Stimulated activated CD4-positive, alpha-beta T cell treated with anti-CD3 and anti-CD28 coated beads, Interleukin-2, amount 100 ng/mL, for 4 hours (primary cell): ENCODE data around the gene MTO1.
"Not testable (repeated sequence)": the region's sequence is repeated elsewhere in the genome, so short reads cannot be mapped to it uniquely, and the experiment has no call there.

Source experiments
- DNase-seq: peaks from one replicate; pipeline ENCODE4 v3.0.0-alpha.2; 2020; ENCODE audit warnings: low read depth

The MTO1 gene

DNA sequence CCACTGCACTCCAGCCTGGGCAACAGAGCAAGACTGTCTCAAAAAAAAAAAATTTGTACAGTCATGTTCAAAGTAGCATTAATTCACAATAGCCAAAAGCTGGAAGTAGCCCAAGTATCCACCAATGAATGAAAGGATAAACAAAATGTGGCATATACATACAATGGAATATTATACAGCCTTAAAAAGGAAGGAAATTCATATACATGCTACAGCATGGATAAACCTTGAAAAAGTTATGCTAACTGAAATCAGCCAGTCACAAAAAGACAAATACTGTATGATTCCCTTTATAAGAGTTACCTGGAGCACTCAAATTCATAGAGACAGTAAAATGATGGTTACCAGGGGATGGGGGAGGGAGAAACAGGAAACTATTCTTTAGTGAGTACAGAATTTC, 43.6 kb downstream of the MTO1 start:
- no peak for DNase-seq

DNA sequence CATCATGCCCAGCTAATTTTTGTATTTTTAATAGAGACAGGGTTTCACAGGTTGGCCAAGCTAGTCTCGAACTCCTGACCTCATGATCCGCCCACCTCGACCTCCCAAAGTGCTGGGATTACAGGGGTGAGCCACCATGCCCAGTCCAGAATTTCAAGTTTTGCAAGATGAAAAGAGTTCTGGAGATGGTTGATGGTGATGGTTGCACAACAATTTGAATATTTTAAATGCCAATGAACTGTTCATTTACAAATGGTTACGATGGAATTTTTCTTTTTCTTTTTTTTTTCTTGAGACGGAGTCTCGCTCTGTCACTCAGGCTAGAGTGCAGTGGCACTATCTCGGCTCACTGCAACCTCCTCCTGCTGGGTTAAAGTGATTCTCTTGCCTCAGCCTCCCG, 44.2 kb downstream of the MTO1 start:
- DNase-seq, result not testable (repeated sequence)

DNA sequence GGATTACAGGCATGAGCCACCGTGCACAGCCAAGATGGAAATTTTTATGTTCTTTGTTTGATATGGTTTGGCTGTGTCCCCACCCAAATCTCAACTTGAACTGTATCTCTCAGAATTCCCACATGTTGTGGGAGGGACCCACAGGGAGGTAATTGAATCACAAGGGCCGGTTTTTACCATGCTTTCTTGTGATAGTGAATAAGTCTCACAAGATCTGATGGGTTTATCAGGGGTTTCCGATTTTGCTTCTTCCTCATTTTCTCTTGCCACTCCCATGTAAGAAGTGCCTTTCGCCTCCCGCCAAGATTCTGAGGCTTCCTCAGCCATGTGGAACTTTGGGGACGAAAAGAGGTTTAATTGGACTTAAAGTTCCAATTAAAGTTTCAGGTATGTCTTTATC, 44.7 kb downstream of the MTO1 start:
- DNase-seq, result no peak

DNA sequence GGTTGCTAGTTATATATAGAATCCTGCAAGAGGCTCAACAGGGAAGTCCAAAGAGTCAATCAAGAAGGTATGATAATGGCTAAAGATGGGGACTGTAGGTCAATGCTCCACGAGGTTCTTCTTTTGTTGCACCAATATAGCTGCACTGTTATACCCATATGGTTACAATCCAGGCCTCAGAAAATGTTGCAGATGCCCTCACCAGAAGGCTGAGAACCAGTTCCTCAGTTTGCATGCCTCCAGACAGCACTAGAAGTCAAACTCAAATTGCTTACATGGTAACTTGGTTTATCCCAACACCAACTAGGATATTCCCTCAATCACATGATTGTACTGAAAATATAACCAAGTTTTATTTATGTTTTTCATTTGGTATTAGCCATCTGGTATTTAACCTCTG, 47.2 kb downstream of the MTO1 start:
- DNase-seq, result no peak

DNA sequence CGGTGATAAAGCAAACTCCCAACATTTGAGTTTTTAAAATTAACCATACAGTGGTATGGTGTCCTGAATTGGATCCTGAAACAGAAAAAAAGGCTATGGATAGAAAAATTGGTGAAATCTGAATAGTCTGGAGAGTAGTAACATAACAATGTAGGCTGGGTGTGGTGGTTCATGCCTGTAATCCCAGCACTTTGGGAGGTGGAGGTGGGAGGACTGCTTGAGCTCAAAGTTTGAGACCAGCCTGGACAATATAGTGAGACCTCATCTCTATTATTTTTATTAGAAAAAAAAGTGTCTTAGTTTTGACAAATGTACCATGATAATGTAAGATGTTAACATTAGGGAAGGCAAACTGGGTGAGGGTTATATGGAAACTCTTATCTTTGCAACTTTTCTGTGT, 48.3 kb downstream of the MTO1 start:
- no peak for DNase-seq

DNA sequence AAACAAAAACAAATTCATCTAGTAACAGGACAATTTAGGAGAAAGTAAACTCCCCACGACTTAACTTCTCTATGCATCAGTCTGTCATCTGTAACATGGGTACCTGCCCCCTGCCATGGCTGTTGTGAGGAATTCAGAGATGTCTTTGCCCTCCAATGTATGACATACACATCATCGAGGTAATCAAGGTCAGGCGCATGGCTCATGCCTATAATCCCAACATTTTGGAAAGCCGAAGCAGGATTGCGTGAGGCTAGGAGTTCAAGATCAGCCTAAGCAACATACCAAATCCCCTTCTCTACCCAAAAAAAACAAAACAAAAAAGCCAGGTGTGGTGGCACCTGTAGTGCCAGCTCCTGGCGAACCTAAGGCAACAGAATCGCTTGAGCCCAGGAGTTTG, 50.3 kb downstream of the MTO1 start:
- DNase-seq, result no peak

DNA sequence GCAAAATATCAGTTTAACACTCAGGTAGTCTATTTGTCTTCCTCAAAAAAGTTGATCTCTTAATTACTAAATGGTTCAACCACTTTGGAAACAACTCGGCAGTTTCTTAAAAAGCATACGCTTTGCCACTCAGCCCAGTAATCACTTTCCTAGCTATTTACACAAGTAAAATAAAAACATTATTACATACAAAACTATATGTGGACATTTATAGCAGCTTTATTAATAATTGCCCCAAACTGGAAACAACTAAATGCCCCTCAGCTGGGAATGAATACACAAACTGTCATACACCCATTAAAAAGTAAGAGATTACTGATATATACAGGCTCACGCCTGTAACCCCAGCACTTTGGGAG, 51.9 kb downstream of the MTO1 start:
- DNase-seq, result no peak

DNA sequence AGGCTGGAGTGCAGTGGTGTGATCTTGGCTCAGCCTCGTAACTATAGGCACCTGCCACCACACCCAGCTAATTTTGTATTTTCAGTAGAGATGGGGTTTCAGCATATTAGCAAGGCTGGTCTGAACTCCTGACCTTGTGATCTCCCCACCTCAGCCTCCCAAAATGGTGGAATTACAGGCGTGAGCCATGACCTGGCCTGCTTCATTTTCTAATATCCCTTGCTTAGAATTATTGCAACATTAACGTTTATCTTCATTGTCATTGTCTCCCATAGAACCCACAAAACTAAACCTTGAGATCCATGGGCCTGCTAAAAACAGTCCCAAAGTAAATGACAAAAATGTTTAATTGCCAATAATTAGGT, 53.2 kb downstream of the MTO1 start:
- DNase-seq, result no peak

DNA sequence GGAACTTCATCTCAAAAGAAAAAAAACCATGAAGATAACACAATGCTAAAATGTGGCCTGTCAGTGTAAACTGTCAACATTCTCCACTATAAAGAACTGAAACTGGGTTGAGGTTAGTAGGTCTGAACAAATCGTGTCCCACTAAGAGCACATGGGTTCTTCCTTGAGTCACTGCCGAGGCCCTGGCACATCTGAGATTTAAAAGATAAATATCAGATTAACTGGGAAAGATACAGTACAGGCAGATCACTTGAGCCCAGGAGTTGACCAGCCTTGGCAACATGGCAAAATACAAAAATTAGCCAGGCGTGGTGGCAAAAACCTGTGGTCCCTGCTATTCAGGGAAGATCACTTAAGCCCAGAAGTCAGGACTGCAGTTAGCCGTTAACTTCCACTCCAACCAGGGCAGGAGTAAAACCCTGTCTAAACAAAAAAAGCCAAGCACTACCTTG, 53.7 kb downstream of the MTO1 start:
- DNase-seq, result no peak

DNA sequence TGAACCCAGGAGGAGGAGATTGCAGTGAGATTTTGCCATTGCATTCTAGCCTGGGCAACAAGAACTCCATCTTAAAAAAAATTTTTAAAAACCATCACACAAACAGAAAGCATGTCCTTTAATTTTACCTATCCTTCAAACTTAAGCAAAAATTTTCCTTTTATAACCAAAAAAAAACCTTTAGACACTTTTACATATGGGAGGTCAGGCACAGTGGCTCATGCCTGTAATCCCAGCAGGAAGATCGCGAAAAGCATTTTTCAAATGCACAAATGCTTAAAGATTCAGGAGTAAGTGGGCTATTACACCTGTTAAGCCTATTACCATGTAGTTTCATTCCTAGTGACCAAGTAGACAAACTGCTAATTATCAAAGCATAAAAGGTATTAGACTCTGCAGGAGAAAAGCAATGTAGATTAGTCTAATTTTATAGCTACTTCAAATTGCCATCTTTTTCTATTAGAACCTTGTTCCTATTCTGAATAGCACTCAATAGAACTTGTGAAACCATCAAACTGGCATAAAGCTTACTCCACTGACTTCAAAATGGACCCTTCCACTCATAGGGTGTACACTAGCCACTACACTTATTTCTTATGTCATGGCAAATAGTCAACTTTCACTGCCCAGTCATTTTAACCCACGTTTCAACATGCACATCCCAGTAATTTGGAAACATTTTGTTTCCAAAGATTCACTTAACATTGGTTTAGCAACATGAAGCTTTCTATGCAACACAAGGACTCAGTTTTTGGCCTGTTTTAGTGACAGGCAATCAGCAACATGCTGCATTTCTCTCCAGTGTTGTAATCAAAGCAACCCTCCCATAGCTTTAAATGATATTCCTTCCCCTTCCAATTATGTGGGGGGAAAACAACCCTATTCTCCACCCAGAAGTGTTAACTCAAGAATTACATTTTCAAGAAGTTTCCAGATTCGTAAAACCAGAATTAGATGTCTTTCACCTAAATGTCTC, 55.3 kb downstream of the MTO1 start:
- DNase-seq, result no peak

DNA sequence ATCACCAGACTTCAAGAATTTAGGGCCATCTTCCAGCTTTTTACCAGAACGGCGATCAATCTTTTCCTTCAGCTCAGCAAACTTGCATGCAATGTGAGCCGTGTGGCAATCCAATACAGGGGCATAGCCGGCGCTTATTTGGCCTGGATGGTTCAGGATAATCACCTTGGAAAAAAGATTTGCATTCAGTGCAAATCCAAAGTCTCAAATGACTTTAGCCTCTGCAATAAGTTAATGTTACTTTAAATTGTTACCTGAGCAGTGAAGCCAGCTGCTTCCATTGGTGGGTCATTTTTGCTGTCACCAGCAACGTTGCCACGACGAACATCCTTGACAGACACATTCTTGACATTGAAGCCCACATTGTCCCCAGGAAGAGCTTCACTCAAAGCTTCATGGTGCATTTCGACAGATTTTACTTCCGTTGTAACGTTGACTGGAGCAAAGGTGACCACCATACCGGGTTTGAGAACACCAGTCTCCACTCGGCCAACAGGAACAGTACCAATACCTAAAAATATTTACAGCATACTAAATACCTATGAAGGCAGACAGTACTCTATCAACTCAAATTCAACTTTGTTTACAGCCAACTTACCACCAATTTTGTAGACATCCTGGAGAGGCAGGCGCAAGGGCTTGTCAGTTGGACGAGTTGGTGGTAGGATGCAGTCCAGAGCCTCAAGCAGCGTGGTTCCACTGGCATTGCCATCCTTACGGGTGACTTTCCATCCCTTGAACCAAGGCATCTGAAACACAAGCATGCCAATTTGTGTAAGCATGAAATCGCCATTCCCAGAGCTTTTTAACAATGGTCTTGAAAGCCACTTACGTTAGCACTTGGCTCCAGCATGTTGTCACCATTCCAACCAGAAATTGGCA, 56.8 kb downstream of the MTO1 start:
- not testable (repeated sequence) for DNase-seq

DNA sequence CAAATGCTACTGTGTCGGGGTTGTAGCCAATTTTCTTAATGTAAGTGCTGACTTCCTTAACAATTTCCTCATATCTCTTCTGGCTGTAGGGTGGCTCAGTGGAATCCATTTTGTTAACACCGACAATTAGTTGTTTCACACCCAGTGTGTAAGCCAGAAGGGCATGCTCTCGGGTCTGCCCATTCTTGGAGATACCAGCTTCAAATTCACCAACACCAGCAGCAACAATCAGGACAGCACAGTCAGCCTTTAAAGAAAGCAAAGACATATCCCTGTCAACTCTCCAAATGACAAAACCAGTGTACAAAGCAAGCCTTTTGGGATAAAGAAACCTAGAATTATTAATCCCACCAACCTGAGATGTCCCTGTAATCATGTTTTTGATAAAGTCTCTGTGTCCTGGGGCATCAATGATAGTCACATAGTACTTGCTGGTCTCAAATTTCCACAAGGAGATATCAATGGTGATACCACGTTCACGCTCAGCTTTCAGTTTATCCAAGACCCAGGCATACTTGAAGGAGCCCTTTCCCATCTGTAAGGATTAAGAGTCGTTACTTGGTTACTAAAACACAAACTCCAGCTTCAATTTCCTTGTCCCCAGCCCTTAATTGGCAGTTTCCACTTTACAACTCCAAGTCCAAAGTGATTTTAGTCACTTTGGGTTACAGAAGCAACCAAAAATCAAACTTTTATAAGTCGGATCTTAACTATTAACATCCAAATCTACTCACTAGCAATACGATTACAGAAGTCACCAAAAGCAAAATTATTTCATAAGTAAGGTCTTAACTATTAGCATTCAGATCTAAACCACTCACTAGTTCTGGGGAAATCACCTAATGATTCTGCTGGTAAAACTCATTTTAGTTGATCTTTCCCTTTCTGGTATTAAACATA, 57.7 kb downstream of the MTO1 start:
- DNase-seq, result not testable (repeated sequence)

DNA sequence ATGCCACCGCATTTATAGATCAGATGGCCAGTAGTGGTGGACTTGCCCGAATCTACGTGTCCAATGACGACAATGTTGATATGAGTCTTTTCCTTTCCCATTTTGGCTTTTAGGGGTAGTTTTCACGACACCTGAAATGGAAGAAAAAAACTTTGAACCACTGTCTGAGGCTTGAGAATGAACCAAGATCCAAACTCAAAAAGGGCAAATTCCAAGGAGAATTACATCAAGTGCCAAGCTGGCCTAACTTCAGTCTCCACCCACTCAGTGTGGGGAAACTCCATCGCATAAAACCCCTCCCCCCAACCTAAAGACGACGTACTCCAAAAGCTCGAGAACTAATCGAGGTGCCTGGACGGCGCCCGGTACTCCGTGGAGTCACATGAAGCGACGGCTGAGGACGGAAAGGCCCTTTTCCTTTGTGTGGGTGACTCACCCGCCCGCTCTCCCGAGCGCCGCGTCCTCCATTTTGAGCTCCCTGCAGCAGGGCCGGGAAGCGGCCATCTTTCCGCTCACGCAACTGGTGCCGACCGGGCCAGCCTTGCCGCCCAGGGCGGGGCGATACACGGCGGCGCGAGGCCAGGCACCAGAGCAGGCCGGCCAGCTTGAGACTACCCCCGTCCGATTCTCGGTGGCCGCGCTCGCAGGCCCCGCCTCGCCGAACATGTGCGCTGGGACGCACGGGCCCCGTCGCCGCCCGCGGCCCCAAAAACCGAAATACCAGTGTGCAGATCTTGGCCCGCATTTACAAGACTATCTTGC, 58.6 kb downstream of the MTO1 start:
- DNase-seq, result peak; percentile 77

DNA sequence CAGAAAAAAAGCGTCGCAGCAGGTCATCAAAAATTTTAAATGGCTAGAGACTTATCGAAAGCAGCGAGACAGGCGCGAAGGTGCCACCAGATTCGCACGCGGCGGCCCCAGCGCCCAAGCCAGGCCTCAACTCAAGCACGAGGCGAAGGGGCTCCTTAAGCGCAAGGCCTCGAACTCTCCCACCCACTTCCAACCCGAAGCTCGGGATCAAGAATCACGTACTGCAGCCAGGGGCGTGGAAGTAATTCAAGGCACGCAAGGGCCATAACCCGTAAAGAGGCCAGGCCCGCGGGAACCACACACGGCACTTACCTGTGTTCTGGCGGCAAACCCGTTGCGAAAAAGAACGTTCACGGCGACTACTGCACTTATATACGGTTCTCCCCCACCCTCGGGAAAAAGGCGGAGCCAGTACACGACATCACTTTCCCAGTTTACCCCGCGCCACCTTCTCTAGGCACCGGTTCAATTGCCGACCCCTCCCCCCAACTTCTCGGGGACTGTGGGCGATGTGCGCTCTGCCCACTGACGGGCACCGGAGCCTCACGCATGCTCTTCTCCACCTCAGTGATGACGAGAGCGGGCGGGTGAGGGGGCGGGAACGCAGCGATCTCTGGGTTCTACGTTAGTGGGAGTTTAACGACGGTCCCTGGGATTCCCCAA, 59.3 kb downstream of the MTO1 start, which contains the start of gene EEF1A1:
TSS of gene EEF1A1 (minus strand) at position 345 of the 663 bp plus-strand sequence. CDS start 1,006 bp downstream, outside the sequence.
- peak; percentile 100 for DNase-seq

DNA sequence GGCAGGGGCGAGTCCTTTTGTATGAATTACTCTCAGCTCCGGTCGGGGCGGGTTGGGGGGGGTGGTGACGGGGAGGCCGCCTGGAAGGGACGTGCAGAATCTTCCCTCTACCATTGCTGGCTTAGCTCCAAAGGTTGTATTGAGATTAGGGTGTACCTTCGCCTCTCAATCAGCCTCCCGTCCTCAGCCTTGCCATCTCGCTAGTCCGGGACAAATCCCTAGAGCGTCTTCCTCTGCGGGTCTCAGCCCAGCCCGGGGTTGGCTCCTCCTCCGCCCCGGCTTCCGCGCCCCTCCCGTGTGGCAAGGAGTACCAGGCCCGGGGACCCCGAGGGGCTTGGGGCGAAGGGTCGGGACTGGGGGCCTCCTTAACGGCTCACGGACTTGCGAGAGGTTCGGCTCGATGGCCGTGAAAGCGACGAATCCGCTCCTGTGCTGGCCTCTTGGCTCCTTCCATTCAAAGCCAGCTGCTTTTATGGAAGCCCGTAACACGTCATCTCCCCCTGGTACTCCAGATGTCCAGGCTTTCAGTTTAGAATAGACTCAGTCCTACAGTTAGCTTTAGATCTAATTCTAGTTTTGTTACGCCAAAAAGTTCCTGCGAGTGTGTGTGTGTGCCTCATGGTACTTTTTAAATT, 59.9 kb downstream of the MTO1 start:
- peak; percentile 64 for DNase-seq

DNA sequence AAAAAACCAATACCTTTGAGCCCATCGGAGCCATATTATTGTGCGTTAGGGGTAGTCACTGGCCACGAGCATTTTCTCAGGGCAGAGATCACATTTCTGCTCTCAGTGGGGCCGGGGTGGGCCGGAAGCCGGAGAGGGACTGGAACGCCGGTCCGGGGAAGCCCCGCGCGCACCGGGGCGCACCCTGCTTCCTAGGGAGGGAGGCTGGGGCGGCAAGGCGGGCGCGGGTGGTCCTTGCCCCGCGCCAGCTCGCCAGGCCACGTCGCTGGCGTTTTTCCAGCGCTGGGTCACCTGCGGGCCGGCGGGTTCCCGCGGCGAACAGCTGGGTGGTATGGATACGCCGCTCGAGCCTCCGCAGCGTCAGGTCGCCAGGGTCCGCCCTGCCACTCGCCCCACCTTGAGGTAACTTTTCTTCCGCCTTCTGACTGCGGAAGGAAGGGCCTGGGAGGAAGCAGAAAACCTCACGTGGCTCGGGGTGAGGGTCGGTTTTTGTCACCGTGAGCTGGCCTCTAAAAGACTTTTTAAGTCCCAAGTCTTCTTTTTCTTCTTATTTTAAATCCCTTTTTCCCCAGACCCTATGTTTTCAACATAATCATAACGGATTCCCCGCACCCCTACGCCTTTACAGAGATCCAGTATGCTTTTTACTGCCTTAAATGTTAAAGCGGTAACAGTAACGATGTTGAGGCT, 62.0 kb downstream of the MTO1 start:
- DNase-seq, result peak; percentile 69

DNA sequence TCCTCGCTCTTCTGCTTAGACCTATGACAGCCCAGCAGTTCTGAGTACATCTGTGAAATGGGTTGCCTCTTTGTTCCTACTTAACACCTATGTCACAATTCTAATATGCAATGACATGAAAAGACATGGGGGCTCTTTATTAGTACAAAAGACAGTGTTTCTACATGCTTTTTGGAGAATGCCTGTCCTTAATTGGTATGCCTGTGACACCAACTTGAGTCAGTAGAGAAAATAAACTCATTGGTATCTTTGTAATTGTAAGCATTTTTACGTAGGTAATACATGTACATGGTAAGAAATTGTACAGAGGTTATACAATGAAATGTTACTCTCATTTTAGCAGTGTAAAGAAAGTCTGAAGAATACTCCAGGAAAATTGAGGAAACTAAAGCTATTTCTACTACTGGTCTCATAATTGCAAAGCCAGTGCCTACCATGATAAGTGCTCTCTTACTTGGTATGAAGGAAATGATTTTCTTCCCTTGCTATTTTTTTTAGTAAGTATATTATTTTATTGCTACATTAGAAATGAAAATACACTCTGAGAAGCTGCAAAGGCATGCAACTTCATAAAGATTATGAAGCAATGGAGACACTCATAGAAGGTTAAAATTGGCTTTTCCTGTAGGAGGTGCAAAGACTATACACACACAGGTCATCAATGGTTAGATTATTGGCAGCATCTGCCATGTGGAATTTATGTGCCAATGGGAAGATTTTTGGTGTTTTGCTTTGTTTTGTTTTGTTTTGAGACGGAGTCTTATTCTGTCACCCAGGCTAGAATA, 64.2 kb downstream of the MTO1 start:
- DNase-seq, result no peak

DNA sequence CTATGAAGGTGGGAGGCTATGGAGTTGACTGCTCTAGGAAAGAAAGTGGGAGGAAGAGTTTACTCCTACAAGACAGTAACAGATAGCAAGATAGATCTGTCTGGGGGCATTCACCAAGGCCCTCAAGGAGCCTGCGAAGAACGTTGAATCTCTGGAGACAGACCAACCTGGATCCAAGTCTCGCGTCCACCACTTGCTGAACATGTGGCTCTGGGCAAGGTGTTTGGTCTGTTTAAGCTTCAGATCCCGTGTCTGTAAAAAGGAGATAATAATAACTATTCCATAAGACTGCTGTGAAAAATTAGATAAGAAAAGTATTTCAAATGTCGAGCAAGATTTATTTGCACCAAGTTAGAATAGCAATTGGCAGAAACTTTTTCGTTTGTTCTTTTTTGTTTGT, 67.4 kb downstream of the MTO1 start:
- DNase-seq, result no peak

DNA sequence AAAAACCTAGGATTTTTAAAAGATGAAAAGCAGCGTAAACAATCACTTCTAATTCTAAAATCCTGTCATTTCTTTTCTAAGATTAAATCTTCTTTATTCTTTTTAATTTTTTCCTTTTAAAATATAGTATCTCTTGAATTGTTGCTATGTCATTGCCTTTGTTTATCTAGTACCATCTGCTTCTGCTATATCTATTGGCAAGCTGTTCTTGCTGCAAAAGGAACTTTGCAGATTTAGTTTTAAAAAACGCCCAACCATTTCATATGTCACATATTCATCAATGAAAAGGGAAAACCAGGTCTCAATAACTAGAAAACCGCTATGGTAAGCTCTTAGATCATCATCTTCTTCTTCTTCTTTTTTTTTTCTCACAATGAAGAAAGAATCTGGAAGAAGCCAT, 70.8 kb downstream of the MTO1 start:
- DNase-seq, result no peak
